ENCODE data around the gene CDK14. TPM values are rescaled to one million over a fixed set of nuclear protein-coding genes. Genes with fewer than 3 reads are reported as not detected.
A peak's percentile ranks its signal among the peaks of the same experiment; 100 is the strongest.

Gene CDK14
- total RNA-seq, 1 donor from 2014 or later = 109 TPM

- DNase-seq (ENCODE audit: low spot score) = no peak
Observed at GRCh38 chr7:90946730-90947501, 350.8 kb downstream of the CDK14 start.

GRCh38 chr7:90948085-90948484, 352.0 kb downstream of the CDK14 start:
- no peak for DNase-seq (ENCODE audit: low spot score)

GRCh38 chr7:90951229-90951628, 355.1 kb downstream of the CDK14 start:
- DNase-seq (ENCODE audit: low spot score) = no peak

GRCh38 chr7:90951986-90952954, 356.1 kb downstream of the CDK14 start:
- peak; percentile 17 for DNase-seq (ENCODE audit: low spot score)

- DNase-seq (ENCODE audit: low spot score) = no peak
Observed at GRCh38 chr7:90955641-90956207, 359.6 kb downstream of the CDK14 start.

- no peak for DNase-seq (ENCODE audit: low spot score)
Observed at GRCh38 chr7:90957883-90958282, 361.8 kb downstream of the CDK14 start.

- DNase-seq (ENCODE audit: low spot score) = peak; percentile 17
Observed at GRCh38 chr7:90958647-90959046, 362.5 kb downstream of the CDK14 start.

- no peak for DNase-seq (ENCODE audit: low spot score)
Observed at GRCh38 chr7:90961037-90961725, 365.1 kb downstream of the CDK14 start.

- no peak for DNase-seq (ENCODE audit: low spot score)
Observed at GRCh38 chr7:90965211-90965610, 369.1 kb downstream of the CDK14 start.

- DNase-seq (ENCODE audit: low spot score) = no peak
Observed at GRCh38 chr7:90966346-90966745, 370.2 kb downstream of the CDK14 start.

GRCh38 chr7:90968871-90969270, 372.8 kb downstream of the CDK14 start:
- no peak for DNase-seq (ENCODE audit: low spot score)

- DNase-seq (ENCODE audit: low spot score) = peak; percentile 12
Observed at GRCh38 chr7:90972906-90973550, 376.9 kb downstream of the CDK14 start.

GRCh38 chr7:90977056-90977455, 380.9 kb downstream of the CDK14 start:
- DNase-seq (ENCODE audit: low spot score) = no peak

GRCh38 chr7:90980545-90980944, 384.4 kb downstream of the CDK14 start:
- peak; percentile 64 for DNase-seq (ENCODE audit: low spot score)

GRCh38 chr7:90982228-90982627, 386.1 kb downstream of the CDK14 start:
- DNase-seq (ENCODE audit: low spot score) = no peak

- no peak for DNase-seq (ENCODE audit: low spot score)
Observed at GRCh38 chr7:90984692-90985091, 388.6 kb downstream of the CDK14 start.

GRCh38 chr7:90988516-90988915, 392.4 kb downstream of the CDK14 start:
- DNase-seq (ENCODE audit: low spot score) = no peak

GRCh38 chr7:90988996-90989765, 393.1 kb downstream of the CDK14 start:
- no peak for DNase-seq (ENCODE audit: low spot score)

- no peak for DNase-seq (ENCODE audit: low spot score)
Observed at GRCh38 chr7:90994121-90994520, 398.0 kb downstream of the CDK14 start.

GRCh38 chr7:90994601-90995000, 398.5 kb downstream of the CDK14 start:
- no peak for DNase-seq (ENCODE audit: low spot score)
